GM23338 (cell line): ENCODE data around the gene DNAJC16. TPM values are rescaled to one million over a fixed set of nuclear protein-coding genes. Genes with fewer than 3 reads are reported as not detected.

Source experiments
- ATAC-seq: fragments of 200-7000 bp; cut with Tn5 transposase; 3 replicates; pipeline ENCODE4 v1.9.1; 2020
- DNase-seq: peaks from one replicate; pipeline ENCODE4 v3.0.0-alpha.2; 2015; ENCODE audit warnings: low spot score
- H2AFZ ChIP-seq: fragments of 200-600 bp; sonication (generic); 2 replicates; pipeline ENCODE4 v1.8.0; 2016; ENCODE audit warnings: antibody characterized with exemption, mild to moderate bottlenecking, moderate library complexity
- H3F3A ChIP-seq: fragments of 200-600 bp; sonication (generic); replicated peaks from 2 replicates; pipeline ENCODE4 v1.8.0; 2017; ENCODE audit warnings: antibody characterized with exemption, mixed run types, low read depth
- H3K27ac ChIP-seq: fragments of 200-600 bp; sonication (generic); 2 replicates; pipeline ENCODE4 v1.6.1; 2016; ENCODE audit warnings: low read depth
- H3K27me3 ChIP-seq: fragments of 200-600 bp; sonication (generic); 2 replicates; pipeline ENCODE4 v1.8.0; 2016; ENCODE audit warnings: mild to moderate bottlenecking, mixed run types, moderate library complexity; ENCODE audit not compliant: insufficient read depth
- H3K36me3 ChIP-seq: fragments of 200-600 bp; sonication (generic); 2 replicates; pipeline ENCODE4 v1.8.0; 2016; ENCODE audit warnings: mild to moderate bottlenecking; ENCODE audit not compliant: insufficient read depth
- H3K4me1 ChIP-seq: fragments of 200-600 bp; sonication (generic); 2 replicates; pipeline ENCODE4 v1.8.0; 2016; ENCODE audit warnings: mild to moderate bottlenecking, moderate library complexity; ENCODE audit not compliant: insufficient read depth
- H3K4me2 ChIP-seq: fragments of 200-600 bp; sonication (generic); 2 replicates; pipeline ENCODE4 v1.7.1; 2017; ENCODE audit warnings: mixed run types
- H3K4me3 ChIP-seq: fragments of 200-600 bp; sonication (generic); 2 replicates; pipeline ENCODE4 v1.6.1; 2016; ENCODE audit warnings: mixed run types
- H3K79me2 ChIP-seq: fragments of 200-600 bp; sonication (generic); replicated peaks from 2 replicates; pipeline ENCODE4 v1.8.0; 2017; ENCODE audit warnings: mild to moderate bottlenecking; ENCODE audit not compliant: insufficient read depth
- H3K9me2 ChIP-seq: fragments of 200-600 bp; sonication (generic); 2 replicates; pipeline ENCODE4 v1.8.0; 2017; ENCODE audit not compliant: insufficient read depth
- H4K20me1 ChIP-seq: fragments of 200-600 bp; sonication (generic); replicated peaks from 2 replicates; pipeline ENCODE4 v1.8.0; 2017; ENCODE audit warnings: mild to moderate bottlenecking; ENCODE audit not compliant: insufficient read depth
- H3K27ac Mint-ChIP-seq: 2 replicates; pipeline ENCODE4 v1.8.0; 2020; ENCODE audit warnings: inconsistent platforms, mild to moderate bottlenecking, moderate library complexity, mixed read lengths
- H3K27me3 Mint-ChIP-seq: 3 replicates; pipeline ENCODE4 v1.8.0; 2022; ENCODE audit warnings: low read depth, mild to moderate bottlenecking, moderate library complexity, mixed read lengths, inconsistent platforms; ENCODE audit not compliant: insufficient read depth, poor library complexity
- H3K36me3 Mint-ChIP-seq: 3 replicates; pipeline ENCODE4 v1.8.0; 2021; ENCODE audit warnings: low read depth, mild to moderate bottlenecking, inconsistent platforms, moderate library complexity, mixed read lengths
- H3K4me1 Mint-ChIP-seq: 3 replicates; pipeline ENCODE4 v1.8.0; 2020; ENCODE audit warnings: mild to moderate bottlenecking, inconsistent platforms, mixed read lengths
- H3K4me3 Mint-ChIP-seq: 3 replicates; pipeline ENCODE4 v1.8.0; 2021; ENCODE audit warnings: moderate library complexity, mild to moderate bottlenecking, inconsistent platforms, mixed read lengths
- H3K9me3 Mint-ChIP-seq: 3 replicates; pipeline ENCODE4 v1.8.0; 2020; ENCODE audit warnings: moderate library complexity, mild to moderate bottlenecking, inconsistent platforms, mixed read lengths
- EZH2 ChIP-seq: fragments of 200-600 bp; sonication (generic); IDR thresholded peaks from one replicate; pipeline ENCODE4 v1.8.0; 2017; ENCODE audit warnings: antibody characterized with exemption, mild to moderate bottlenecking, low read depth; ENCODE audit not compliant: unreplicated experiment
- EZH2phosphoT487 ChIP-seq: fragments of 200-600 bp; sonication (generic); IDR thresholded peaks from one replicate; pipeline ENCODE4 v1.8.1; 2018; ENCODE audit warnings: antibody characterized with exemption; ENCODE audit not compliant: unreplicated experiment
- JUNB ChIP-seq: IDR thresholded peaks from one replicate; pipeline ENCODE4 v1.6.1; 2016; ENCODE audit warnings: antibody characterized with exemption; ENCODE audit not compliant: unreplicated experiment
- NANOG ChIP-seq: IDR thresholded peaks from 2 replicates; pipeline ENCODE4 v1.6.1; 2016; ENCODE audit warnings: antibody characterized with exemption, borderline replicate concordance
- POLR2AphosphoS5 ChIP-seq: IDR thresholded peaks from 2 replicates; pipeline ENCODE4 v1.6.1; 2016; ENCODE audit warnings: antibody characterized with exemption, low read depth
- ZNF114 ChIP-seq: fragments of 250-450 bp; sonication (Bioruptor Pico); IDR thresholded peaks from 2 replicates; pipeline ENCODE4 v1.5.0; 2020; ENCODE audit warnings: mild to moderate bottlenecking, moderate library complexity
- ZNF331 ChIP-seq: fragments of 250-450 bp; sonication (Bioruptor Pico); IDR thresholded peaks from 2 replicates; pipeline ENCODE4 v1.5.0; 2020; ENCODE audit warnings: low read depth, mild to moderate bottlenecking, moderate library complexity
- polyA plus RNA-seq: library from polyadenylated mRNA; unstranded; fragments of >200 nt; fragmentation: Nextera tagmentation; extraction: Ambion mirVana; gene quantifications from 2 replicates; pipeline ENCODE4 v1.2.1, GENCODE V29; 2016
- total RNA-seq: library from RNA; depleted of rRNA; stranded (reverse); fragments of >200 nt; shearing (Covaris generic); gene quantifications from 2 replicates; pipeline ENCODE4 v1.2.3, GENCODE V29; 2014
- TF ChIP-seq, protein P1 (sequence below): fragments of 250-450 bp; sonication (Bioruptor Pico); IDR thresholded peaks from 2 replicates; pipeline ENCODE4 v1.5.0; 2020; ENCODE audit warnings: mild to moderate bottlenecking, moderate library complexity
- TF ChIP-seq, protein P2 (sequence below): IDR thresholded peaks from 2 replicates; pipeline ENCODE4 v1.6.1; 2016; ENCODE audit warnings: antibody characterized with exemption
- TF ChIP-seq, protein P3 (sequence below), 2 experiments: fragments of 200-600 bp in 1 of 2; sonication (generic) in 1 of 2; conservative IDR thresholded peaks; 2 replicates each; pipeline versions ENCODE4 v1.5.1 to v1.6.1; 2016 to 2017; ENCODE audit warnings: antibody characterized with exemption in 2 of 2, low read depth in 2 of 2, mild to moderate bottlenecking in 2 of 2, moderate library complexity in 1 of 2

Gene DNAJC16
- total and polyA plus RNA-seq, 2 experiments from 2014 or later = 6.3 to 18.0 TPM

DNA sequence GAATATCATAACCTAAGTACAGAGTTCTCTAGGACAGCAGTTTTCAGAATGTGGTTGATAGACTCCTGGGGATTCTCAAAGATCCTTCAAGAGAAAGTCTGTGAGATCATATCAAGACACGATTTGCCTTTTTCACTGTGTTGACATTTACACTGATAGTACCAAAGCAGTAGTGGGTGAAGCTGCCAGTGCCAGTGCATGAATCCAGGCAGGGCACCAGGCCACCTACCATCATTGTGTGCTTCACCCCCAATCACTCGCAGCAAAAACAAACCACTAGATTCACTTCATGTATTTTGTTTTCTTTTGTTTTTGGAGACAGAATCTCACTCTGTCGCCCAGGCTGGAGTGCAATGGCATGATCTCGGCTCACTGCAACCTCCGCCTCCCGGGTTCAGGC lies 23.9 kb downstream of the DNAJC16 start:
- TF ChIP-seq, protein P1, sequence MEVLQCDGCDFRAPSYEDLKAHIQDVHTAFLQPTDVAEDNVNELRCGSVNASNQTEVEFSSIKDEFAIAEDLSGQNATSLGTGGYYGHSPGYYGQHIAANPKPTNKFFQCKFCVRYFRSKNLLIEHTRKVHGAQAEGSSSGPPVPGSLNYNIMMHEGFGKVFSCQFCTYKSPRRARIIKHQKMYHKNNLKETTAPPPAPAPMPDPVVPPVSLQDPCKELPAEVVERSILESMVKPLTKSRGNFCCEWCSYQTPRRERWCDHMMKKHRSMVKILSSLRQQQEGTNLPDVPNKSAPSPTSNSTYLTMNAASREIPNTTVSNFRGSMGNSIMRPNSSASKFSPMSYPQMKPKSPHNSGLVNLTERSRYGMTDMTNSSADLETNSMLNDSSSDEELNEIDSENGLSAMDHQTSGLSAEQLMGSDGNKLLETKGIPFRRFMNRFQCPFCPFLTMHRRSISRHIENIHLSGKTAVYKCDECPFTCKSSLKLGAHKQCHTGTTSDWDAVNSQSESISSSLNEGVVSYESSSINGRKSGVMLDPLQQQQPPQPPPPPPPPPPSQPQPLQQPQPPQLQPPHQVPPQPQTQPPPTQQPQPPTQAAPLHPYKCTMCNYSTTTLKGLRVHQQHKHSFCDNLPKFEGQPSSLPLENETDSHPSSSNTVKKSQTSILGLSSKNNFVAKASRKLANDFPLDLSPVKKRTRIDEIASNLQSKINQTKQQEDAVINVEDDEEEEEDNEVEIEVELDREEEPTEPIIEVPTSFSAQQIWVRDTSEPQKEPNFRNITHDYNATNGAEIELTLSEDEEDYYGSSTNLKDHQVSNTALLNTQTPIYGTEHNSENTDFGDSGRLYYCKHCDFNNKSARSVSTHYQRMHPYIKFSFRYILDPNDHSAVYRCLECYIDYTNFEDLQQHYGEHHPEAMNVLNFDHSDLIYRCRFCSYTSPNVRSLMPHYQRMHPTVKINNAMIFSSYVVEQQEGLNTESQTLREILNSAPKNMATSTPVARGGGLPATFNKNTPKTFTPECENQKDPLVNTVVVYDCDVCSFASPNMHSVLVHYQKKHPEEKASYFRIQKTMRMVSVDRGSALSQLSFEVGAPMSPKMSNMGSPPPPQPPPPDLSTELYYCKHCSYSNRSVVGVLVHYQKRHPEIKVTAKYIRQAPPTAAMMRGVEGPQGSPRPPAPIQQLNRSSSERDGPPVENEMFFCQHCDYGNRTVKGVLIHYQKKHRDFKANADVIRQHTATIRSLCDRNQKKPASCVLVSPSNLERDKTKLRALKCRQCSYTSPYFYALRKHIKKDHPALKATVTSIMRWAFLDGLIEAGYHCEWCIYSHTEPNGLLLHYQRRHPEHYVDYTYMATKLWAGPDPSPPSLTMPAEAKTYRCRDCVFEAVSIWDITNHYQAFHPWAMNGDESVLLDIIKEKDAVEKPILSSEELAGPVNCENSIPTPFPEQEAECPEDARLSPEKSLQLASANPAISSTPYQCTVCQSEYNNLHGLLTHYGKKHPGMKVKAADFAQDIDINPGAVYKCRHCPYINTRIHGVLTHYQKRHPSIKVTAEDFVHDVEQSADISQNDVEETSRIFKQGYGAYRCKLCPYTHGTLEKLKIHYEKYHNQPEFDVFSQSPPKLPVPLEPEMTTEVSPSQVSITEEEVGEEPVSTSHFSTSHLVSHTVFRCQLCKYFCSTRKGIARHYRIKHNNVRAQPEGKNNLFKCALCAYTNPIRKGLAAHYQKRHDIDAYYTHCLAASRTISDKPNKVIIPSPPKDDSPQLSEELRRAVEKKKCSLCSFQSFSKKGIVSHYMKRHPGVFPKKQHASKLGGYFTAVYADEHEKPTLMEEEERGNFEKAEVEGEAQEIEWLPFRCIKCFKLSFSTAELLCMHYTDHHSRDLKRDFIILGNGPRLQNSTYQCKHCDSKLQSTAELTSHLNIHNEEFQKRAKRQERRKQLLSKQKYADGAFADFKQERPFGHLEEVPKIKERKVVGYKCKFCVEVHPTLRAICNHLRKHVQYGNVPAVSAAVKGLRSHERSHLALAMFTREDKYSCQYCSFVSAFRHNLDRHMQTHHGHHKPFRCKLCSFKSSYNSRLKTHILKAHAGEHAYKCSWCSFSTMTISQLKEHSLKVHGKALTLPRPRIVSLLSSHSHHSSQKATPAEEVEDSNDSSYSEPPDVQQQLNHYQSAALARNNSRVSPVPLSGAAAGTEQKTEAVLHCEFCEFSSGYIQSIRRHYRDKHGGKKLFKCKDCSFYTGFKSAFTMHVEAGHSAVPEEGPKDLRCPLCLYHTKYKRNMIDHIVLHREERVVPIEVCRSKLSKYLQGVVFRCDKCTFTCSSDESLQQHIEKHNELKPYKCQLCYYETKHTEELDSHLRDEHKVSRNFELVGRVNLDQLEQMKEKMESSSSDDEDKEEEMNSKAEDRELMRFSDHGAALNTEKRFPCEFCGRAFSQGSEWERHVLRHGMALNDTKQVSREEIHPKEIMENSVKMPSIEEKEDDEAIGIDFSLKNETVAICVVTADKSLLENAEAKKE (CRISPR knock-in tag) = no peak
- no peak for TF ChIP-seq NANOG
- TF ChIP-seq, protein P2, sequence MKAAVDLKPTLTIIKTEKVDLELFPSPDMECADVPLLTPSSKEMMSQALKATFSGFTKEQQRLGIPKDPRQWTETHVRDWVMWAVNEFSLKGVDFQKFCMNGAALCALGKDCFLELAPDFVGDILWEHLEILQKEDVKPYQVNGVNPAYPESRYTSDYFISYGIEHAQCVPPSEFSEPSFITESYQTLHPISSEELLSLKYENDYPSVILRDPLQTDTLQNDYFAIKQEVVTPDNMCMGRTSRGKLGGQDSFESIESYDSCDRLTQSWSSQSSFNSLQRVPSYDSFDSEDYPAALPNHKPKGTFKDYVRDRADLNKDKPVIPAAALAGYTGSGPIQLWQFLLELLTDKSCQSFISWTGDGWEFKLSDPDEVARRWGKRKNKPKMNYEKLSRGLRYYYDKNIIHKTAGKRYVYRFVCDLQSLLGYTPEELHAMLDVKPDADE = no peak
- no peak for TF ChIP-seq JUNB
- no peak for TF ChIP-seq ZNF114
- no peak for TF ChIP-seq POLR2AphosphoS5
- TF ChIP-seq, protein P3, sequence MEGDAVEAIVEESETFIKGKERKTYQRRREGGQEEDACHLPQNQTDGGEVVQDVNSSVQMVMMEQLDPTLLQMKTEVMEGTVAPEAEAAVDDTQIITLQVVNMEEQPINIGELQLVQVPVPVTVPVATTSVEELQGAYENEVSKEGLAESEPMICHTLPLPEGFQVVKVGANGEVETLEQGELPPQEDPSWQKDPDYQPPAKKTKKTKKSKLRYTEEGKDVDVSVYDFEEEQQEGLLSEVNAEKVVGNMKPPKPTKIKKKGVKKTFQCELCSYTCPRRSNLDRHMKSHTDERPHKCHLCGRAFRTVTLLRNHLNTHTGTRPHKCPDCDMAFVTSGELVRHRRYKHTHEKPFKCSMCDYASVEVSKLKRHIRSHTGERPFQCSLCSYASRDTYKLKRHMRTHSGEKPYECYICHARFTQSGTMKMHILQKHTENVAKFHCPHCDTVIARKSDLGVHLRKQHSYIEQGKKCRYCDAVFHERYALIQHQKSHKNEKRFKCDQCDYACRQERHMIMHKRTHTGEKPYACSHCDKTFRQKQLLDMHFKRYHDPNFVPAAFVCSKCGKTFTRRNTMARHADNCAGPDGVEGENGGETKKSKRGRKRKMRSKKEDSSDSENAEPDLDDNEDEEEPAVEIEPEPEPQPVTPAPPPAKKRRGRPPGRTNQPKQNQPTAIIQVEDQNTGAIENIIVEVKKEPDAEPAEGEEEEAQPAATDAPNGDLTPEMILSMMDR (conservative IDR thresholded peaks at IDR 0.05; ENCODE audit: low read depth in 2 of 2) = no peak
- no peak for TF ChIP-seq EZH2
- no peak for TF ChIP-seq ZNF331 (CRISPR knock-in tag)
- no peak for TF ChIP-seq EZH2phosphoT487

More for the DNA sequence above, 23.9 kb downstream of the DNAJC16 start:
- Histone ChIP-seq H3K27ac (no peak overlapping the region), H3K4me3 (no peak overlapping the region), H3K27me3 (no peaks in the 10 kb centered on the region), H3F3A (no peaks in the 10 kb centered on the region), H3K79me2 (no peaks in the 10 kb centered on the region), H3K4me2 (no peak overlapping the region), H4K20me1 (no peaks in the 10 kb centered on the region), H3K4me1 (no peaks in the 10 kb centered on the region), H3K9me2 (no peaks in the 10 kb centered on the region), H2AFZ (no peak overlapping the region), H3K36me3 (peaks cover 17% of the 10 kb centered on the region)
- ATAC-seq (no peak), DNase-seq (no peak)
- no peaks in the 10 kb centered on the region for H3K4me1 Mint-ChIP-seq
- H3K4me3 Mint-ChIP-seq = no peak overlapping the region
- H3K27ac Mint-ChIP-seq = no peak overlapping the region
- peaks cover 27% of the 10 kb centered on the region for H3K36me3 Mint-ChIP-seq
- no peaks in the 10 kb centered on the region for H3K27me3 Mint-ChIP-seq
- H3K9me3 Mint-ChIP-seq = no peaks in the 10 kb centered on the region
